Cardiac septum (tissue), 1 donor: Measurements from ENCODE around the gene GRIN2A. TPM values are rescaled to one million over a fixed set of nuclear protein-coding genes. Genes with fewer than 3 reads are reported as not detected.

Experiments
- DNase-seq: peaks from one replicate; pipeline ENCODE4 v3.0.0-alpha.2; 2020; ENCODE audit warnings: low spot score
- intact Hi-C: fragments of 100-400 bp; cut with DNase I; formaldehyde crosslinking; loops from one replicate; pipeline ENCODE4 v1.14.0; 2022
- total RNA-seq: library from RNA; stranded (reverse); fragmentation: NEBNext Ultra II Directional; extraction: Animal tissue kit (Norgen Biotek cat#: 25700); gene quantifications from one replicate; pipeline ENCODE4 v1.2.1, GENCODE V29; 2021
- donor health status: DM: no; HTN: no; CAD: no.

Gene GRIN2A
- total RNA-seq, 1 donor from 2014 or later: 1.1 TPM

DNA sequence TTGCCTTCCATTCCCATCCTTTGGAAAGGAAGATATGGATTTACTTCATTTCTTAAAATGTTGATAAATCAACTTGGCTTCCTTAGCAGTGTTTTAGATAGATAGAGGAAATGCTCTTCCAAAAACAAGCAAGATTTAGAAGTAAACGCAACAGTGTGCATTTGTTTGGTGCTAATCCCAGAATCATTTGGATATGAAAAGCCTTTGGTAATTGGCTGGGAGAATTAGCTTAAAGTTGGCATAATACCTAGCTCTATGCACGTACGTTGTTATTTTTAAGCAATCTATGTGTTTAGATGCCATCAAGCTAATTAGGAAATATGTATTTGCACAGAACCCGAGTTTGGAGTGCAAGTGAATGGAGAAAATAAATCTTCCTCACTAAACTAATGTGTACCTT lies 415.3 kb downstream of the GRIN2A start:
- no peak for DNase-seq
- intact Hi-C loops: no loop called here

DNA sequence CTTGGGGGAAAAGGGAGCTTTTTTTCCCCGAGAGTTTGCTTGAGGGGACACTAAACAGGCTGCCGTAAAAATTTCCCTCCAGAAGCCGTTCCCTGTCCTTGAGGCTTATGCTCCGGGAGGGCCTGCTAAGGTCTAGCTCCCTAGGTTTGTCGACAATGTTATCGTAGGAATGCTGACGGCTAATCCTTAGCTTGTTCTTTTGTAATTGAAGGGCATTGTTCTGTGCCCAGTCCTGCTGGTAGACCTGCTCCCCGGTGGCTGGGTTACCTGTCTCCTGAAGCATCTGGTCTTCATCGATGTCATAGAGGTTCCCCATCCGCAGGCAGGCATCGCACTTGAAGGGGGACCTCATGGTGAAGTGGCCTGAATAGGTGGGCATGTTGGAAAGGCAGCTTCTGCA lies 418.7 kb downstream of the GRIN2A start:
- intact Hi-C loops: no loop called here

DNA sequence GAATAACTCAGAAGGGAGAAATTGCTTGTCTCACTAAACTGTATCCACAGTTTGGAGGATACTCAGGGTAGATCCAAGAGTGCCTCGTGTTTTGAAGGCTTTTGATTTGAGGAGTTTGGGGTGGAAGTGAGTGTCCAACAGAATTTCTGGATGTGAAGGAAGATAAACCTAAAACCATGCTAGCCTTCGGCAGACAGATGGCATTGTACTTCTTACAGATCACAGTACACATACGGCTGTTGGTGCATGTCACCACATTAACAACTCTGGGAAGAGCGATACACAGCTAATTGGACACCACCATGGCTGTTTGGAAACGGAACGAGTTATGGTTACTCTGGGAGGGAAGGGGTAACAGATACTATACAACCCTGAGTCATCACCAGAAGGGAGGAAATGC lies 420.4 kb downstream of the GRIN2A start:
- no peak for DNase-seq
- intact Hi-C loops: no loop called here

More for the DNA sequence above, 418.7 kb downstream of the GRIN2A start:
- no peak for DNase-seq

DNA sequence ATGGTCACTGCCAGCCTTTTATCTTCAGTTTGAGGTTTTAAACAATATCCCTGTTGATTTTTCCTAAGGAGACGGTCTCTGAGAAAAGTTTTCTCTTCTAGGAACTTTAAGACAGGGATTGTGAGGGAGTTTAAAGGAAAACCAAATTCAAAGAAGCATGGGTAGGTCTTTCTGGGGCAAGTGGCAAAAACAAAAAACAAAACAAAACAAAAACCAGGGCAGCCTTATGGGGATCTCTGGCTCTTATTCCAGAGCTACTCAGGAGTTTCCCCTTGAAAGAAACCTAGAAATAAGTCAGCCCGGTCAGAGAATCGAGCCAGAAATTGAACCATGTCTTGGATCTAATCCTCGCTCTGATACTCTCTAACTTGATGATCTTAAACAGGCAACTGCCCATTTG lies 424.5 kb downstream of the GRIN2A start:
- DNase-seq: no peak
- intact Hi-C loops: no loop called here

DNA sequence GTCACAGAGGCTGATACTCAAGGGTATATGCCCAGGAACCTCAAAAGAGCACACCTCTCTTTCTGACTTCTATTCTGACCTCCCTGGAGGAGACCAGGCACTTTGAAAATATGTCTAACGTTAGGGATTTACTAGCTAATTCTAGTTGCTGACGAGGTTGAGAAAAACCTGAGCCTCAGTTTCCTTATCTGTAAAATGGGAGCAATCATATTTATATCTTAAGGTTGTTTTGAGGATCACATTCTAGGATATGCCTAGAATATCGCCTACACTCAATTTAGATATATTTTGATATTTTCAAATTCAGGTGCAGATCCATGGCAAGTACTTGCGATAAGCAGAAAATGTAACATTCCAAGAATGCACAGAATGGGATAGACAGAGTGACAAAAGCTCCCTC lies 425.8 kb downstream of the GRIN2A start:
- no peak for DNase-seq
- intact Hi-C loops: no loop called here

DNA sequence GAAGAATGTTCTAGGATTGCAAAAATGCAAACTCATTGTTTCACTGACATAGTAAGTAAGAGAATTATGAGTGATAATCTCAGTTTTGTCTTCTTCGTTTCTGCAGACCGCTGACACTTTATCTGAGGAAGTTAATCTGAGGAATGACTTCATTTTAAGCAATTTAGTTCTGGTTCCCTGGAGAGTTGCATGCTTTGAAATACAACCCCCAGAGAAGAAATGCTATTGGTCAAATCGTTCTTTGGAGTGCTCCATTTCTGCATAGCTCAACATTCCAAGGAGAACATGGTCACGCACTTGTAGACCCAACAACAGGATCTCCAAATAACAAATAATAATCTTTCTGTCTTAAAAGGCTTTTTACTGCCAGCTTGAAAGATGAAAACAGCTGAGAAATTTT lies 427.1 kb downstream of the GRIN2A start:
- no peak for DNase-seq
- intact Hi-C loops: no loop called here

DNA sequence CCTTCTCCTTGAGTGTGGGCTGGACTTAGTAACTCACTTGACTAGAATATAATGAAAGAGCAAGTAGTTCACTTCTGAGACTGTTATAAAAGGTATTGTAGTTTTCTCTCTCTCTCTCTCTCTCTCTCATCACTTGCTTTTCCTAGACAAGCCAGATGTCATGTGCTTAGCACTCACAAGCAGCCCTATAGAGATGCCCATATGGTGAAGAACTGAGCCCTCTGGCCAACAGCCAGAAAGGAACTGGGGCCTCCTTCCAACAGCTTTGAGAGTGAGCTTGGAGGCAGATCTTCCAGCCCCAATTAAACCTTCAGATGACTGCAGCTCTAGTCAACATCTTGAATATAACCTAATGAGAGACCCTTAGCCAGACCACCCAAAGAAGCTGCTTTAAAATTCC lies 440.5 kb downstream of the GRIN2A start:
- intact Hi-C loops: no loop called here
- DNase-seq: no peak

DNA sequence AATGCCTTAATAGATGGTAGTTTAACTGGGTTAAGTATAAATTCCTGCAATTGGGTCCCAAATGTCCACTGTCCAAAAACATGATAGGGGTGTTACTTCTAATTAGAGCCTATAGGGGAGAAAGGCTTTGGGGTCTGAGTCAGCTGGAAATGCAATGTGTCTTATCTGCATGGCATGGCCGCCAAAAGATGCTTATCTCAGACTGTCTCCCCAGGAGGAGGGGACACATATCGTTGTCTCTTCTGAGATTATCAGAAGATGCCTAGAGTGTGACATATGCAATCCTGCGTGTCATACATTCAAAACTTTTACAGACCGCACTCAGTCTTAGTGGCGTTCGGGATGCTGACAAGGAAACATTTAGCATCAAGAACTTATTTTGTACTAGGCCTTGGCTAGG lies 442.9 kb downstream of the GRIN2A start:
- intact Hi-C loops: no loop called here
- DNase-seq: no peak

DNA sequence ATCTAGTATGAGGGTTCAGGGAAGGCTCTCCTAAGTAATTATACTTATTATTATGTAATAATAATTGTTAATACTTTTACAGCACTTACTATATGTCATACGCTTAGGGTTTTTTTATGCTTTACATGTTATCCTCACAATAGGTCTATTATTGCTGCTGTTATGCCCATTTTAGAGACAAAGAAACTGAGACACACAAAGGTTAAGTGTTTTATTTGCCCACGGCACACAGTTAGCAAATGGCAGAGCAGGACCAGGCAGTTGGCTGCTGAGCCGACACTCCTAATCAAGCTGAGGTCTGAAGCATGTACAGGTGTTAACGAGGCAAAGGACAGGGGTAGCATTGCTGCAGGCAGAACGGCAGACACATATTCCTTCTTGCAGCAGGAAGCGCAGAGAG lies 443.5 kb downstream of the GRIN2A start:
- no peak for DNase-seq
- intact Hi-C loops: no loop called here

DNA sequence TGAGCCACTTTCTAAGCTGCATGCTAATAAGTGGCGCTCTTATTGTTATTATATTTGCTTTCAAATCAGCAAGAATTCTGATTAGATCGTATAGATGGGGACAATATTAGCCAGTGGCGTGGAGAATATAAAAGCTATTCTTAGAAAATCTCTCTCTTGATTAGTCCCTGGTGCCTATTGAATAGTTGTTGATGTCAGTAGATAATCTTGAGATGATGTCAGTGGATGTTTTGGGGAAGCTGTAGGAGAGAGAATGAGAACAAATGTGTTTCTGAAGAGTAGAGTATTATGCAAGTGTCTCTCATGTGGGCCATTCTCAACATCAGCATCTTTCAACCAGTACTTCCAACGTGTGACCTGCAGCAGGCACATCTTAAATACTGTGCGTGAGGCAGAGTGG lies 445.7 kb downstream of the GRIN2A start:
- DNase-seq: no peak
- intact Hi-C loops: no loop called here

DNA sequence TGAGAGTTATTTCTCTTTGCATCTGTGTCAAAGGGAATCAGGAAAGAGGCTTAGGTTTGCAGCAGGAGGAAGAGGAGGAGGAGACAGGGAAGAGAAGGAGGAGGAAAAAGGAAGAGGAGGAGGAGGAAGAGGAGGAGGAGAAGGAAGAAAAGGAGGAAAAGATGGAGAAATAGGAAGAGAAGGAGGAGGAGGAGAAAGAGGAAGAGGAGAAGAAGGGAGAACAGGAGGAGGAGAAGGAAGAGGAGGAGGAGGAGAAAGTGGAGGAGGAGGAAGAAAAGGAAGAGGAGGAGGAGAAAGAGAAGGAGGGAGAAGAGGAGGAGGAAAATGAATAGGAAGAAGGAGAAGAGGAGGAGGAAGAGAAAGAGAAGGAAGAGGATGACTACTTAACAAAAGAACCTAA lies 459.1 kb downstream of the GRIN2A start:
- intact Hi-C loops: no loop called here
- DNase-seq: no peak

DNA sequence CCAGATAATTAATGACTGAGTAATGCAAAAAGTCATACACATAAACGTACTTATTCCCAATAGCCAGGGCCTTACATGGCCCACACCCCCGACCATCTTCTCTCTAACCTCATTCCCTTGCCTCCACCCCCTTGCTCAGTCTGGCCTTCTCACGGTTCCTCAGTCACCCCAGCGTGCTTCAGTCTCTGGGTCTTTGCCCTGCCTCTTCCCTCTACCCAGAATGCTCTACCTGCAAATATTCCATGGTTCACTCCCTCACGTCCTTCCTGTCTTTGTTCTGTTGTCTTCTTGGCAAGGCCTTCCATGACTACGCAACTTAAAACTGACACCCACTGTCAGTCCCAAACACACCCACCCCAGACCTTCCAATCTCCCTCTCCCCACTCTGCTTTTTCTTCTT lies 468.3 kb downstream of the GRIN2A start:
- intact Hi-C loops: no loop called here
- DNase-seq: no peak

DNA sequence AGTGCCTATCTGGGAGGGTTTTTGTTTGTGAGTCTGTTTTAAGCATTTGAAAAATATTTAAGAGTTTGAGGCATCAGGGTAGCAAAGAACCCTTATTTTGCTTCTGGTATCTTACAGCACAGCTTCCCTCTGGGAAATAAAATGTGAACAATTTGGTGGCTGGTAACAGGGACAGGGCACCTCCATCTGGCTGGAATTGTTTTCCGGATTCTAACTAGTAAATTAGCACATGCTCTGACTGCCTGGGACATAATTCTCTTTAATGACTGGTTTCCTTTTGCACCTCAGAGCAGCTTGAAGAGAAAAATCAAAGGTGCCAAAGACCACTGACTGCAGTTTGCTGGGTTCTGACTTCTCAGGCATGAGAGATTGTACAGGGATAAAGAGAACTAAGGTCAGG lies 469.1 kb downstream of the GRIN2A start:
- DNase-seq: no peak
- intact Hi-C loops: no loop called here

DNA sequence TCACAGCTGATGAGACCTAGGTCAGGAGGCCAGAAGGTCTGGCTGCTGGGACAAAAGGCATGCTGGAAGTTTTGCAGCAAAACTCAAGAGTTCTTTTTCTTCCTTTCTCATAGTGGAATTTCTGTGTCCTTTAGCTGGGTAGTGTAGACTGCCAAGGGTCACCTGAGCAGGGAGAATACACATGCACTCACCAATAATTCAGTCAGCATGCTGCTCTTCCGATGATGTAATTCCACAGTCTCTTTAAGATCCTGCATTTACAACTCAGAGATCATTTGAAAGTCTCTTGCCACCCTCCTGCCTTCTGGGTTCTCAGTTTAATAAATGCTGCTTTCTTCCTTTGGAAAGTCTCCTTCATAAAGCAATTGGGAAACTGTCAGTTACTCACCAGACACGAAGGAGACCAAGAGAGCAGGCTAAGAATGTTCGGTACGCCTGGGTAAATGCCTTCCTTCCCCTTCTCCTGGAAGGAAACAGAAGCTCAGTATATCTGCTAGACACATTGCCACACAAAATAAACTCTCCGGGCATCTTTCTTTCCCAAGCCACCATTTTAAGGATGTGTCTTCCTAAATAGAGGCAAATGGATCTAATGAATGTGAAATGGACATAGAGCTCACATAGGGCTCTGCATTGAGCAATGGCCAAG lies 473.1 kb downstream of the GRIN2A start:
- intact Hi-C loops: no loop called here
- DNase-seq: no peak

DNA sequence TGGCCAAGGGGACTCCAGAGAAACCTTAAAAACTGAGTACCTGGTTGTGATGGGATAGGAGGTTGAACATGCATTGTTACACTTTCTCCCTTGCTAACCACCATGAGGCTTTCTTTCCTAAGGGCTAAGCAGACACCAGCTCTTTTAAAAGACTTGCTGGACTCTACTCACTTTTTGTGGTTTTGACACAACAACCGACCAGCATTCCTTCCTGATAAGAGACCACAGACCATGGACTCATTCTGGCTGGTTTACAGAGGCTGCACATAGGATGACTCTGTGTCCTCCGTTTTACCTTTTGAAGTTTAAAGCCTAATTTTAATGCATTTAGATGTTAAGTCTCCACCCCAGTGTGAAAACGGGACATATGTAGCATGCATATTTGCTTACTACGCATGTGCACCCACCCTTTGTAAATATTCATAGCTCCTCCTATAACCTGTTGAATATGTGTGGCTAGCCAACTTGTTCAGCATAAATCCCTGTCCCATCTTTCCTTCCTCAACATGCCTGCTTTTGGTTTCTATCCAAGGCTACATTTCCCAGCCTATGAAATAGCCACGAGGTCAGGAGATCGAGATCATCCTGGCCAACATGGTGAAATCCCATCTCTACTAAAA lies 475.9 kb downstream of the GRIN2A start:
- intact Hi-C loops: no loop called here
- no peak for DNase-seq

DNA sequence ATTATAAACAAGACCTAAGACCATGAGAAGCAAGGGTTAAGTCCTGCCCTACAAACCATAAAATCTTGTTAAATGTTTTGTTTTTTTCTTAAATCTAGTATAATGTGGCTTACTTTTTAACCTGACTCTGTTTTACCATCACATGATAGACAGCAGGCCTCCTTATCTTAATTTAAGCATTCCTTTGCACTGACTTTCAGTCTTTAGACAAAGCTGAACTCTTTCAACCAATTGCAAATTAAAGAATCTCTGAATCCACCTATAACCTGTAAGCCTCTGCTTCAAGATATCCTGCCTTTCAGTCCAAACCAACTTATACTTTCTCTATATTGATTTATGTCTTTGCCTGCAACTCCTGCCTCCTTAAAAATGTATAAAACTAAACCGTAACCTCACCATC lies 478.5 kb downstream of the GRIN2A start:
- no peak for DNase-seq
- intact Hi-C loops: no loop called here

Other genes starting within 250 kb of the GRIN2A start
- gene ATF7IP2, start 203.6 kb upstream of the GRIN2A start, total RNA-seq: 42.3 TPM